ENCODE data around the gene KRT3.

DNA sequence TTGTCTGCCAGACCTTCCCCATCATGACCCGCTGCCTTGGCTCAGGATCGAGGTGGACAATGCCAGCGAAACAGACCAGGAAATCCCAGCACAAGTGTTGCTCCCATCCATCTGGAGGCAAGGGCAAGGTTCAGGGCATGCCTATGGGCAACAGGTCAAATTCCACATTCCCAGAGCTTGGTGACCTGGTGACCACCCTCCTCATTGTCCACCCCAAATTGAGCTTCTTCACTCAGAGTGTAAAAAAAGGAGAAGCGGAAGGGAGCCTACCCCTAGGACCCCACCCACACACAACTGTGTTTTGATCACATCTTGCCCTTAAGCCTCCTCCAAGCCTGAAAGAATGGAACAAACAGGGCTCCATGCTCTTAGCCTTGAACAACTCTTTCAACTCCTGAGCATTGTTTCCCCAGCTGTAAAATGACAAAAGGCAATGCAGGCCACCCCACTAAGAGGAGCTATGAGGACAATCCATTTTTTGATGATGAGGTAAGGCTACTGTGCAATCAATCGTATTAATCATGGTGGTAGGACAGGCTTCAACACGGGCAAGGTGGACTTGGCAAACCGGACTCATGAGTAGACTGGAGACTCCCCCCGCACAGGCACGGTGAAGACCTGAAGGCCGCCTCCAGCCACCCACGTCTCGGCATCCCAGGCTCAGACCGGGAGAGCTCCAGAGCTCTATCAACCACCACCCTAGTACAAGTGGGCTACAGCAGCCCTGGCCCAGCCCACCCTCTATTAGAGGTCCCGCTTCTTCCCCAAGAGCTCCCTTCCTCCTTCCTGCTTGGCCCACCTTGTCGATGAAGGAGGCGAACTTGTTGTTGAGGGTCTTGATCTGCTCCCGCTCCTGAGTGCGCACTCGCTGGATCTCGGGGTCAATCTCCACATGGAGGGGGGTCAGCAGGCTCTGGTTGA lies 37.3 kb upstream of the KRT3 start:
- TF ChIP-seq, protein P1, sequence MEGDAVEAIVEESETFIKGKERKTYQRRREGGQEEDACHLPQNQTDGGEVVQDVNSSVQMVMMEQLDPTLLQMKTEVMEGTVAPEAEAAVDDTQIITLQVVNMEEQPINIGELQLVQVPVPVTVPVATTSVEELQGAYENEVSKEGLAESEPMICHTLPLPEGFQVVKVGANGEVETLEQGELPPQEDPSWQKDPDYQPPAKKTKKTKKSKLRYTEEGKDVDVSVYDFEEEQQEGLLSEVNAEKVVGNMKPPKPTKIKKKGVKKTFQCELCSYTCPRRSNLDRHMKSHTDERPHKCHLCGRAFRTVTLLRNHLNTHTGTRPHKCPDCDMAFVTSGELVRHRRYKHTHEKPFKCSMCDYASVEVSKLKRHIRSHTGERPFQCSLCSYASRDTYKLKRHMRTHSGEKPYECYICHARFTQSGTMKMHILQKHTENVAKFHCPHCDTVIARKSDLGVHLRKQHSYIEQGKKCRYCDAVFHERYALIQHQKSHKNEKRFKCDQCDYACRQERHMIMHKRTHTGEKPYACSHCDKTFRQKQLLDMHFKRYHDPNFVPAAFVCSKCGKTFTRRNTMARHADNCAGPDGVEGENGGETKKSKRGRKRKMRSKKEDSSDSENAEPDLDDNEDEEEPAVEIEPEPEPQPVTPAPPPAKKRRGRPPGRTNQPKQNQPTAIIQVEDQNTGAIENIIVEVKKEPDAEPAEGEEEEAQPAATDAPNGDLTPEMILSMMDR (IDR thresholded peaks at IDR 0.05 in 8 of 11, conservative IDR thresholded peaks at IDR 0.05 in 3 of 11), result no peak
- TF ChIP-seq POLR2A (IDR thresholded peaks at IDR 0.05), result no peak

Measured in spleen (tissue), 7 donors.